ENCODE measurements around the gene PDE4D.

DNA sequence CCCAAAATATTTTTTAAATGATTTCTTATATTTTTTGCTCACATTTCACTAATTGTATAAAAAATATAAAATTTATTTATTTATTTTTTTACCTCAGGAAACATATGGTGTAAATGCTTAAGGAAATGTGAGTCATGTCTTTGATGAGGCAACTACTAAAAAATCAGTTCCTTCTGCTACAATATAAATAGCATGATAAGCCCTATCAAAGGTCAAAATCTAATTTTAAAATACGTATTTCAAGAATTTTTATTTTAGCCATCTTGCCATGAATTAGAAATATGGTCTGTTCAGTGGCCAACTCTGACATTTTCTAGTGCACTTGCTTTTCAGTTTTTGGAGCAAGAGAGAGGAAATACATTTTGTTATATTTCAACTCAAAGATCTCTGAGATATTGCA, 50.5 kb downstream of the PDE4D start:
- TF ChIP-seq, protein P1, sequence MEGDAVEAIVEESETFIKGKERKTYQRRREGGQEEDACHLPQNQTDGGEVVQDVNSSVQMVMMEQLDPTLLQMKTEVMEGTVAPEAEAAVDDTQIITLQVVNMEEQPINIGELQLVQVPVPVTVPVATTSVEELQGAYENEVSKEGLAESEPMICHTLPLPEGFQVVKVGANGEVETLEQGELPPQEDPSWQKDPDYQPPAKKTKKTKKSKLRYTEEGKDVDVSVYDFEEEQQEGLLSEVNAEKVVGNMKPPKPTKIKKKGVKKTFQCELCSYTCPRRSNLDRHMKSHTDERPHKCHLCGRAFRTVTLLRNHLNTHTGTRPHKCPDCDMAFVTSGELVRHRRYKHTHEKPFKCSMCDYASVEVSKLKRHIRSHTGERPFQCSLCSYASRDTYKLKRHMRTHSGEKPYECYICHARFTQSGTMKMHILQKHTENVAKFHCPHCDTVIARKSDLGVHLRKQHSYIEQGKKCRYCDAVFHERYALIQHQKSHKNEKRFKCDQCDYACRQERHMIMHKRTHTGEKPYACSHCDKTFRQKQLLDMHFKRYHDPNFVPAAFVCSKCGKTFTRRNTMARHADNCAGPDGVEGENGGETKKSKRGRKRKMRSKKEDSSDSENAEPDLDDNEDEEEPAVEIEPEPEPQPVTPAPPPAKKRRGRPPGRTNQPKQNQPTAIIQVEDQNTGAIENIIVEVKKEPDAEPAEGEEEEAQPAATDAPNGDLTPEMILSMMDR (conservative IDR thresholded peaks at IDR 0.05; ENCODE audit: low read depth, low read length): no peak
- TF ChIP-seq EZH2 (IDR thresholded peaks at IDR 0.05; ENCODE audit: borderline replicate concordance, low read depth, low read length, poor library complexity, severe bottlenecking): no peak
